DMS 273 (cell line): Measurements from ENCODE around the gene TADA2B.

Experiments used
- DNase-seq: peaks from one replicate; lab custom pipeline; 2025; ENCODE audit not compliant: unreplicated experiment; lab: John Stamatoyannopoulos, UW

TADA2B gene

DNA sequence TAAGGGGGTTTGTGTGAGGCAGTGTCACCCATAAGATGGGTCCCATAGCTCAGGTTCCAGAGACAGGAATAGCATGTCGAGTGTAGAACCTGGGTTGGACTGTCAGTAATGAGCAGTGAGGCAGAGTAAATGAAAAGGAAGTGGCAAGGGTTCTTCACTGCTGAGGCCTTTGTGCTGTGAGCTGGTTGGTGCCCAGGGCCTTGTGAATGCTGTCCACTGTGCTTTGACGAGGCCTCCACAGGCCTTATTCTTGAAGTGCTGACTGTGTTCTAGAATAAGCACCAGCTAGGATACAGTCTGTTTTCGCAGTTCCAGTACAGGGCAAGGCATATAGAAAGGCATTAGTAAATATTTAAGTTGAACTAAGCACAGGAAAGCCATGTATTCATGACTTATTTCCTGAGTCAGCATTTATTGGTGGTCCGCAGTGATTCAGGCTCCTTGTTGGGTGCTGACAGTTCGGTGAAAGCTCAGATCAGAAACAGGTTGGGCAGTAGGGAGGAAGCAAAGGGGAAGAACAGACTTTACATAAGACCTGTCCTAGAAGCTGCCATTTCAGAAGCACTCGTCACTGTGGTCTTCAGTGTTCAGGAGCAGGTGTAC is 25.6 kb upstream of the TADA2B start:
- no peak for DNase-seq

DNA sequence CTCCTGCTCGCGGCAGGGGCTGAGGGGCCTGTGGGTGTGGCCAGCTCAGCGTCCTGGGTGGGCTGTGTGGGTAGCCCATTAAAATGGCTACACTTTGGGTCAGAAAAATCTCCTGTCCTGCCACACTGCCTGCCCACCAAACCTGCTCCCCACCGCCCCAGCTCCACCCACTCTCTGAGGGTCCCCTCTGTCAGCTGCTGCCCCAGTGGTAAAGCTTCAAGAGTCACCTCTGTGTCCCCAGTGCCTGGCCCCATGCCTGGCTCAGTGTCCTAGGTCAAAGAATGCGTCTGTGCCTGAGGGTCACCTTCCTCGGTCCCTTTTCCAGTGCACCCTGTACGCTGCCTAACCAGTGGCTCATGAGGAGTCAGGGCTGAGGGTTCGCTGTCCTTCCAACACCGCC is 24.9 kb upstream of the TADA2B start:
- no peak for DNase-seq

DNA sequence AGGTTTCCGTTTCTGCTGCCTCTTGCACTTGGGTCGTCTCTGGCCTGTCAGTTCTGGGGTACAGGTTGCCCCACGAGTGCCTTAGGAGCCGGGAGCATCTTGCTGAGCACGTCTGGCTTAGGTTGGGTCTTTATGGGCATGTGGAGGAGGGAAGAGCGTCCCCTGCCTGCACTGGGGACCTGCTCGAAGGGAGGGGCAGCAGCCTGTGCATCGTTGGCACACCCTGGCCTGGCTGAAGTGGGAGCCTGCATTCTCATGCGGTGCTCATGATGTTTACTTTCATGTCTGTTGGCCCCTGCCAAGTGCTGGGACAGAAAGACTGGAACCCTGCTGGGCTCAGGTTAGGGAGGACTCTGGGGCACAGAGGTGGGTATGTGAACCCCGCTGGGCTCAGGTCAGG is 23.8 kb upstream of the TADA2B start:
- DNase-seq: no peak

DNA sequence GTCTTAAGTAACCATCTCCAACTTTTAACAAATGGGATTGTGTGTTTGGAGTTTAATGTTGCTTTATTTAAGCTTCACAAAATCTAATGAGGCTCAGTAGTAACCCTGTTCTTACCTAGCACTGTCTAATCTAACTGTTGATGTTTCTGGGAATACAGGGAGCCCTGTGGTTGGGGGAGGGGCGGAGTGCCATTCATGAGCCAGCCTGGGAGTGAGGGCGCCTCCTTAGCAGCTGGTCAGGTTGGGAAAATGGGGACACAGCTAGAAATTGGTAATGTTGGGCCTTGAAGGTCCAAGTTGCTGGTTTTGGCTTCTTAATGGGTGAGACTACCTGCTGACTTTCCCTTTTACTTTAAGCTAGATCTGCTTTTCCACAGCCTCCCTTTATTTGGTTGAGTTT is 22.9 kb upstream of the TADA2B start:
- DNase-seq: no peak

DNA sequence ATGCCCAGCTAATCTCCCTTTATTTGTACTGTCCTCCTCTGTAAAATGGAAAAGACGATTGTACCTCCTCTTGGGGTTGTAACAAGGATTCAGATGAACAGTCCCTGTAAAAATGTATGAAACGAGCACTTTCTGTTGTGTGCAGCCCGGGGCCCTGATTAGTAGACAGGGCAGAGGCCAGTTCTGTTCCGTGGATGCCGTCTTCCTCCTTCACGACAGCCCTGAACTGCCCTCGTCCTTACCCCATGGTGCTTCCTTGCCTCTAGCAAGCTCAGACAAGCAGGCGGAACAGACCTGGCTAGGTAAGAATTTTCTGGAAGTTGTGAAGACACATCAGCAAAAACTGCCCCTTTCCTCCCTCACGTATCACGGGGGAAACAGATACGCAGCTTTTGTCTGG is 22.3 kb upstream of the TADA2B start:
- no peak for DNase-seq

DNA sequence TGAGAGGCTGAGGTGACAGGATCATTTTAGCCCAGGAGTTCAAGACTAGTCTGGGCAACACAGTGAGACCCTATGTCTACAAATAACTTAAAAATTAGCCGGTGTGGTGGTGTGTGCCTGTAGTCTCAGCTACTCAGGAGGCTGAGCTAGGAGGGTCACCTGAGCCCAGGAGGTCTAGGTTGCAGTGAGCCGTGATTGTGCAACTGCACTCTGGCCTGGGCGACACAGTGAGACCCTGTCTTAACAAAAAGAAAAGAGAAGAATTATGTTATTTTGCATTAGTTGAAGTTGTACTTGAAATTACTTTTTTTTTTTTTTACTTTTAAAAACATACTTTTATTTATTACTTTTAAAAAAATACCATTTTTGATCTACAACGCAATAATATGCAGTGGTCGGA is 21.8 kb upstream of the TADA2B start:
- no peak for DNase-seq

DNA sequence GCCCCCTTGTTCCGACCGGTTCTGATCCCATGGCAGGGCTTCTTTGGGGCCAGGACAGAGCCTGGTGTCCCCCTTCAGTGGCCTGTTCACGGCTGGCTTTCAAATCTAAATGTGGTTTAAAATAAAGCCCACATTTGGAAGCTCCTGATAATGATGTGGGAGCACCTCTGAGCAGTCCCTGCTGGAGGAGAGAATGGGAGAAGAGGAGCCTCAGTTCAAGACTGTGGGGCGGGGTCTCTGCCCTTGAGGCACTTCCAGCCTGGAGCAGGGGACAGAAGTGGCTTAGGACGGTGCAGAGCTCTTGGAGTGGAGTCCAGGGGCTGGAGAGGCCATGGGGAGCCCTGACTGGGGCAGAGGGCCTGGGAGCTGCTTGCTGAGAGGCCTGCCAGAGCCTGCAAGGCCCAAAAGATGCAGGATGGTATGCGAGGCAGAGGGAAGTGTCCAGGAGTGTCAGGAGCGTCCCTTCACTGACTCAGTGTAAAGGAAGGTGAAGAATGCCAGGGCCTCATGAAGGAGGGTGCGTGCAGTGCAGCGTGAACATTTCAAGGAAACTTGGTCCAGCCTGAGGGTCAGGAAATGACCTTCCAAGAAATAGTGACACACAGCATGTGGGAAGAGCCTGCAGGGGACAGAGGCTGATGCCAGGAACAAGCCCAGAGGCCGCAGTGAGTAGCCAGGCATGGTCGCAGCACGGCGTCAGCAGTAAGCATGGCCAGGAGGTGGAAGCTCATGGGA is 21.1 kb upstream of the TADA2B start:
- no peak for DNase-seq

DNA sequence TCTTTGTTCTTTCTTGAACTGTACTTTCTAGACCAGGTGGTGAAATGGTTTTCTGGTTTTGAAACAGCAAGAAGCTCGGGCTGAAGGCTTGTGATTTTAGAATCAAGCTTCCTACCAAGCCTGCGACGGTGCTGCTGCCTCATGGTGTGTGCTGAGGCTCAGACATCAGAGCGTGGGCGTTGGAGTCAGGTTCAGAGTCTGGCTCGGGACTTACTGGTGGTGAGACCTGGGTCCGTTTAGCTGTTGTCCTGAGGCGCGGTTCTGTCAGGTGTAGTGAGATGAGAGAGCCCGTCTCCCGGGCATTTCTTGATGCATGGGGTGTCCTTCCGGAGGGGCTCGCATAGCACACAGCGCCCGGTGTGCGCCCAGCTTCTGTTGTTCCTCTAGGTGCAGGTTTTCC is 19.7 kb upstream of the TADA2B start:
- DNase-seq: no peak

DNA sequence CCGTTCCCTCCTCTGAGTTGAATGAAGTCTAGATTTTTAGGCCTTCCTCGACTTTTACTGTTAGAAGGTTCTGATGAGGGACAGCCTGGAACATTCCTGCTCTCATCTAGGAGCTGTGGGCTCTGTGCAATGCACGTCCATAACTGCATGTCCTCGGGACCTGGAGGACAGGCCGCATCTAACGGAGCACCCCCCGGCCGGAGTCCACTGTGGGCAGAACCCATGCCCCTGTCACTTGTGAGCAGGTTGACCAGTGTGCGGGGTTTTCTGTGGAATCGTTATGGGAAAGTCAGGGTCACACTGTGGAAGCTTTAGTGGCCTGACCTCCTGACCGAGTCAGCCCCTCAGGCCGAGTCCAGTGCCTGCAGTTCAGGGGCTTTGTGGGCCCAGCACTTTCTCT is 19.3 kb upstream of the TADA2B start:
- no peak for DNase-seq

DNA sequence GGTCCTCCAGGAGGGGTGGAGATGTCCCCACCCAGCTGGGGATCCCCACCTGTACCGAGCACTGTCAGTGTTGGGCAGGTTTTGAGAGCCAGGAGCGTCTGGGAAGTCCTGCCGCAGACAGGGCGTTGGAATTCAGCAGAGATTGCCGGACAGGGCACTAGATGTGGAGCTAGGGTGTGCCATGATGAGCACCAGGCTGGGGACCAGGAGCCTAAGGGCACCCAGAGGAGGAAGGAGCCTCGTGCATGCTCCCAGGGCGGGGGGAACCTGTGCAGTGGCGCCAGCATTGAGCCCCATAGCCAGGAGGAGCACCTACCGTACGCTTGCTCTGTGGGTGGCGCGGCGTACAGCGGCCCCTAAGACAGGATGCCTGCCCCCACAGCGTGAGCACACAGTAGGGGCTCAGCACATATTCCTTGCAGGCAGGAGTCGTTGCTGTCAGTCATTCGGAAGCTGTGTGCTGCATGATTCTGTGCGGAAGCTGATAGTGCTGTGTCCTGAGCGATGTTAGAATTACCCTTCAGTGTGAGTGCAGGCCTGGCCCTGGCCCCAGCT is 18.8 kb upstream of the TADA2B start:
- DNase-seq: no peak

DNA sequence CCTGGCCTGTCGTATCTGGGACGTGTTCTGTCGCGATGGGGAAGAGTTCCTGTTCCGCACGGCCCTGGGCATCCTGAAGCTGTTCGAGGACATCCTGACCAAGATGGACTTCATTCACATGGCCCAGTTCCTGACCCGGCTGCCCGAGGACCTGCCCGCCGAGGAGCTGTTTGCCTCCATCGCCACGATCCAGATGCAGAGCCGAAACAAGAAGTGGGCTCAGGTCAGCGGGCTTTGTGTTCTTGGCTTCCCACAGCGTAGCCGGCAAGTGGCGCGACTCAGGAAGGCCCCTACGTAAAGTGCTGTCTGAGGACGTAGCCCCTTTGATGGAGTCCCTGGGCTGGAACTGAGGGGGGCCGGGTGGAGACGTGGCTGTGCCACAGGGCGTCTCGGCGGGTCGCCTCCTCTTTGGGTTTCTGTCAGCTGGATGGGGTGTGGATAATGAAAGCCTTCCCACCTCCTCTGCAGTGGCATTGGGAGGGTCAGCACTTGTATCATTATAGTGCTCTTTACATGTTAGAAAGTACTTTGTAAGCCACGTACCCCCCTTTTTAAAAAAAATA is 18.1 kb upstream of the TADA2B start:
- DNase-seq: no peak

DNA sequence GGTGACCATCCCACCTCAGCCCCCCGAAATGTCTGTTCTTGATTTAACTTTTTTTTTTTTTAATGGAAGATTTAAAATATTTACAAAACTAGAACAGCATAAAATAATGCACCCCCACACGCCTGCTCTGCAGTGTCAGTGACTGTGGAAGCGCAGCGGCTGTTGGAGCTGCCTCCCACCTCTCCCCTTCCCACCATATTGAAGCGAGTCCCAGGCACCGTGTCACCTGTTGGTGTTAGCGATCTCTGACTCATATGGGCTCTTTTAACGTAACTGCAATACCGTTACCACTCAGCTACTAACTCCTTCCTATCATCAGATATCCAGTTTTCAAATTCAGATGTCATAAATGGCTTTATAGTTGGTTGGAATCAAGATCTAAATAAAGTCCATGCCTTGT is 17.1 kb upstream of the TADA2B start:
- DNase-seq: no peak

DNA sequence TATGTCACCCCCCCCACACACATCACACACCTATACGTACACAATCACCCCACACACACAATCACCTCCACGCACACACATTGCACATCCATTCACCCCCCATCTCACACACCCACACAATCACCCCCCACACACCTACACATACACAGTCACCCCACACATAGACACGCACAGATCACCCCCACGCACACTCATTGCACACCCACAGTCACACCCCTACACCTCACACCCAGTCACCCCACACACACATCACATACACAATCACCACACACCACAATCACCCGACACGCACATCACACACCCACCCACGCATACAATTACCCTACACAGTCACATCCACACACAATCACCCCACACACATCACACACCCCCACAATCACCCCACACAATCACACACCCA is 15.9 kb upstream of the TADA2B start:
- no peak for DNase-seq

DNA sequence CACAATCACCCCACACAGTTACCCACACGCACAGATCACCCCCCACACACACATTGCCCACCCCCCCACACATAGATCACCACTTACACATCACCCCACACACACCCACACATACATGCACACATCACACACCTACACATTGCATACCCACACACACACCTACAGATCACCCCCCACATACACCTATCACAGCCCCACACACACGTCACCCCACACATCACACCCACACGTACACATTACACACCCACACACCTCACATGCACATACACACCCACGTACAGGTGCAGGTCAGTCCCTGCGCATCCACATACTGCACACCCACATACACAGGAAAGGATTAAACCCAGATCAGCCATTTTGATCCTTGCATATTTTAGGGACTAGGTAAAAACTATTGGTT is 15.3 kb upstream of the TADA2B start:
- no peak for DNase-seq

DNA sequence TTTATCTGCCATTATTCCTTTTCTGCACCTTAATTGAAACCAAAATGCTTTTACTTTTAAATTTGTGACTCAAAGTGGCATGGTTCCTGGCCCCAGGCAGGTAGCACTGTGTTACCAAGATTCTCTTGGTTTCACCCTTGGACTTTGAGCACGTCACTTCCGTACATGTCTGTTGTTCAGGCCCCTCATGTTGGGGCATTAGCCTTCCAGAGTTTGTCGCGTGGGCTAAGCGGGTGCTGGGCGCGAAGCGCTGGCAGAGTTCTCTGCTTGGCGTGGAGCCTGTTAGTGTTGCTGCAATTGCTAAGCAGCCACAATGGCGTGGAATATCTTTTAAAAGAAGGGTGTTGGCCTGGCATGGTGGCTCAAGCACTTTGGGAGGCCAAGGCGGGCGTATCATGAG is 14.0 kb upstream of the TADA2B start:
- no peak for DNase-seq

DNA sequence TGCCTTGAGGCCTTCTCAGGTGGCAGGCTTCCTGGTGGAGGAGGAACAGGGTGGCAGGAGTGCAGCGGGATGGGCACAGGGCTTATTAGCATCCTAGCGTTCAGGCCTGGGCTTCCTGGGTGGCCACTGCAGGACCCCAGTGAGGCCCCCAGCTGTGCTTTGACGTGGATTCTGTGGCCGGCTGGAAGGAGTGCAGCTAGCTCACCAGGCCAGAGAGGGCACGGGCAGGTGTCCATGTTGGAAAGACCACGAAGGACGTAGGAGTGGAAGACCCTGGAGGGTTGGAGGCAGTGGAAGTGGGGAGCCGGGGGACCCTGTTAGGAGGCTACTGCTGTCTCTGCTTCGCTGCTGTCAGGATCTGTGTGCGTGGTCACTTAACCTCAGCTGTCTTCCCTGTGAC is 13.3 kb upstream of the TADA2B start:
- DNase-seq: no peak

DNA sequence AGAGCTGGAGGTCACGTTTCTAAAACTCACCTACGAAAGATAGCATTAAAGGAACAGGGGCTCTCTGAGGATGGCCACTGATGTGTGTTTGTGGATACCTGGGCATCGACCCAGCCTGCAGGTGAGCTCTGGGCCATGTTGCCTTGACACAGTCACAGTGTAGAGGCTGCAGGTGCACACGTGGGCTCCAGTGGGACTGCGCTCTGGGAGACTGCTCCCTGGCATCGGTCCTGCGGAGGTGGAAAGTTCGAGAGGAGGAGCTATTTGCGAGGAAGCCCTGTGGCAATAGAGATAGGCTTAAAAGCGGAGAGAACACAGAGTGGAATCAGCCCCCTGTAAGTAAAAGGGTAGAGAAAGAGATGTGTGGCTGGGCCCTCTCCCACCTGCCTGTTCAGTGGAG is 12.3 kb upstream of the TADA2B start:
- DNase-seq: no peak

DNA sequence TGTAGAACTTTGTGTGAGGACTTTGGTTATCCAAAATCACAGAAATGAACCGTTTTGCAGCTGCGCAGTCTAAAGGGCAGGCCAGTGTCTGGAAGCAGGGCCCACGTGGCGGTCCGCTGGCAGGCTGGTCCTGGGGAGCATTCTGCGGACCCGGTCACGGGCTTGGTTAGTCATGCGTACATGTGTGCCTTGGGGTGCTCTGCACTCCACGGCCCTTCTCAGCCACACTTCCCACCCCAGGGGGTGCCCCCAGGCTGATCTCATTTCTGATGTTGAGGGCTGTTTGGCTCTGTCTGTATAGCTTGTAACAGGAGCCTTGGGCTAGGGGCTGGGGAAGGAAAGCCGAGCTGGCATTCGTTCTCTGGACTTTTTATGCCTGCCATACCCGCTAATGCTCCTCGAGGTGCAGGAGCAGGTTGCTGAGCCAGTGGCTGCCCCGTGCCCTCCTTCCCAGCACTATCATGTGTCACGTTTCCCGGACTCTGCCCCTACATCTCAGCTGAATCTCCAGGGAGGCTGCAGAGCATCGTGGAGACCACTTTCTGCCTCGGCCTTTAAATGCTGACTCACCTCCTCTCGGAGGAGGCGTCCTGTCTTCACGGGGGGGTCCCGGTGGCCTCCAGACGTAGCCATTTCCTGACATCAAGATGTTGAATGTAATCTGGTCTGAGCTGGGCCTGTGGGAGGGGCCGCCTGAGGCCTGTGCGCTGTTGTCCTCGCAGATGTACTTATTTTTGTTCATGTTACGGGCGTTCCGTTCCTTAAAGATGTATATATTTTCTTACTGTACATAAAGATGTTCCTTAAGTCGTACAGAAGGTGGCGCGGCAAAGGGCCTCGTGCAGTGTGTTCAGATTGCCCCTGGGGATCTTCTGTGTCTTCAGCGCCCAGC is 11.4 kb upstream of the TADA2B start:
- DNase-seq: no peak

DNA sequence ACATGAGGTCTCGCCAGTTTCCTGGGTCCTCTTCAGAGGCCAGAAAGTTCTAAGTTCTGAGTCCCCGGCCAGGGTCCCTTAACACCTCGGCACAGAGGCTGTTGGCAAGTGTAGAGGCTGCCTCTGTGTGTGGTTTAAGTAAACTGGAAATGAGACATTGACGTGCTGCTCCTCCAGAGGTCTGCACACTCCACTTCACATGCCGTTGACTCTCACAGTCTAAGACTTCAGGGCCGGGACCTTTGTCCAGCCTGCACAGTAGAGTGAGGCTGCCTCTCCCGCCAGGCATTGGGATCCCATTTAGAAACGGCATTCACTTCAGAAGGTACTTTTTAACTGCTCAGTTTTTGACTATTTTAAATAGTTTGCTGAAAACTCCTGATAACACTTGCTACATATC is 10.6 kb upstream of the TADA2B start:
- no peak for DNase-seq

DNA sequence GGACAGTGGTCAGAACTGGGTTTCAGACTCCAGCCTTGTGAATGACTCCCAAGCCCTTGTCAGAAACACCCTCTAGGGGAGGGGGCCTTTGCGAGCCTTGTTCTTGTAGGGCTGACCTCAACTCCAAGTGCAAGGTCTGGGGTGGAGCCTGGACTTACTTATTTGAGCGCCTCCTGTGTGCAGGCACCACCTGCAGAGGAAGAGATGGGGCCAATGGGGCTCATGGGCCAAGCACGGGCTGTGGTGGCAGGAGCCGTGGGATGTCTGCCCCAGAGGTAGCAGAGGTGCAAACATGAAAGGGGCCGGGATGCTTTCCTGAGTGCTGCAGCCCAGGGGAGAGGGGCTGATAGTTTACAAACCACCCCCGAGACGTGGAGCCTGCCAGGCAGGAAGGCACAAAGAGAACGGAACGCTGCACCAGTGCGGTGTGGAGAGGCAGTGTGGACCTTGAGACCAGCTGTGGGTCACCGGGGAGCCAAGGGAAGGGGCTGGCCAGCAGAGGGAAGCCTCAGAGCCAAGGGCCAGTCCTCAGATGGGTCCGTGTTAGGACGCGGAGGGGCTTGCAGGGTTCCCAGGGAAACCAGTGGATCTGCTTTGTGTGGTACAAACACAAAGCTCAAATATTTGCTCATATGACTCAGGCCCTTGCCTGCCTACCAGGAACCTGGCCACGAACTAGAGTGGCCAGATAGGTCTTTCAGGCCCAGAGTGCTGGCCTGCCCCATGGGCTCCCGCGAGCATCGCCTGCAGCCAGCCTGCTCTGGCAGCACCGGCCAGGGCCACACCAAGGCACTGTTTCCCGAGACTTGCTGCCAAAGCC is 8.7 kb upstream of the TADA2B start:
- no peak for DNase-seq

DNA sequence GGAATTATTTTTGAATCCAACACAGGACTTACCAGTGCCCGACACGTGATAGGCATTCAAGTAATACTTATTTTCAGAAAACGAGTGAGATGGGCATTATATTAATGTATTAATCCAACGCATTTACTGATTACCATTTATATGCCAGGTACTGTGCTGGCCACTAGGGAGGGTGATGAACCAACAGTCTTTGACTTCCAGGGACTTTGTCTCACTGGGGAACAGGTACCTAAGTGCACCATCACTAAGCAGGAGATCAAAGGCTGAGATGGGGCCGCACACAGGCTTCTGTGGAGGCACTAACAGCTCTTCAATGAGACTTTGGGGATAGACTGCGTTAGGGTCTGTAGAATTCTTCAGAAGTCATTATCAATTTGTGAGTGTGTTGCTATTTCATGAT is 5.7 kb upstream of the TADA2B start:
- DNase-seq: no peak
